Breast epithelium (tissue), 4 donors: Measurements from ENCODE around the gene PATJ. TPM values are rescaled to one million over a fixed set of nuclear protein-coding genes. Genes with fewer than 3 reads are reported as not detected.

Experiments
- DNase-seq, 2 donors: peaks; one replicate each; pipeline ENCODE4 v3.0.0-alpha.2; 2019; ENCODE audit warnings: low spot score in 2 of 2
- H3K27ac ChIP-seq, 2 donors: fragments of 200-600 bp; sonication (generic) in 1 of 2; one replicate each; pipeline ENCODE4 v1.5.1; 2016 to 2019; ENCODE audit warnings: mild to moderate bottlenecking in 1 of 2
- H3K27me3 ChIP-seq, 2 donors: fragments of 200-600 bp; sonication (generic) in 1 of 2; one replicate each; pipeline versions ENCODE4 v1.5.1 to v1.6.0; 2017 to 2019; ENCODE audit warnings: control low read depth in 1 of 2, mild to moderate bottlenecking in 1 of 2
- H3K36me3 ChIP-seq: fragments of 200-600 bp; one replicate; pipeline ENCODE4 v1.5.1; 2019
- H3K4me1 ChIP-seq, 2 donors: fragments of 200-600 bp; sonication (generic); one replicate each; pipeline ENCODE4 v1.5.1; 2016 to 2019; ENCODE audit warnings: control low read depth in 1 of 2
- H3K4me3 ChIP-seq, 3 donors: fragments of 200-600 bp; sonication (generic); 1 replicate in 2 of 3; 2 replicates in 1 of 3; pipeline ENCODE4 v1.5.1; 2016 to 2019; ENCODE audit warnings: mild to moderate bottlenecking in 3 of 3, moderate library complexity in 2 of 3
- H3K9me3 ChIP-seq, 2 donors: fragments of 200-600 bp; sonication (generic) in 1 of 2; one replicate each; pipeline ENCODE4 v1.5.1; 2016 to 2019; ENCODE audit warnings: control low read depth in 1 of 2
- POLR2A ChIP-seq: fragments of 450-650 bp; IDR thresholded peaks from one replicate; pipeline ENCODE4 v1.6.1; 2016; ENCODE audit warnings: antibody characterized with exemption, mild to moderate bottlenecking, moderate library complexity
- POLR2AphosphoS5 ChIP-seq, 3 donors: sonication (generic); formaldehyde crosslinking; IDR thresholded peaks; one replicate each; pipeline ENCODE4 v1.6.1; 2017; ENCODE audit warnings: antibody characterized with exemption in 3 of 3
- intact Hi-C: fragments of 100-400 bp; cut with DNase I; formaldehyde crosslinking; loops from one replicate; pipeline ENCODE4 v1.15.1; 2023; ENCODE audit warnings: low total_unique reads
- total RNA-seq, 3 donors: library from RNA; depleted of rRNA; stranded (reverse); fragments of >200 nt; gene quantifications; one replicate each; pipeline ENCODE4 v1.1.0, GENCODE V29; 2016
- TF ChIP-seq, protein P1 (sequence below), 3 donors: fragments of 450-650 bp; IDR thresholded peaks; one replicate each; pipeline ENCODE4 v1.5.1; 2016 to 2017; ENCODE audit warnings: antibody characterized with exemption in 3 of 3, mild to moderate bottlenecking in 3 of 3, moderate library complexity in 3 of 3

Gene PATJ
- total RNA-seq, 3 donors from 2014 or later: 20.8 to 193 (median 129) TPM

DNA sequence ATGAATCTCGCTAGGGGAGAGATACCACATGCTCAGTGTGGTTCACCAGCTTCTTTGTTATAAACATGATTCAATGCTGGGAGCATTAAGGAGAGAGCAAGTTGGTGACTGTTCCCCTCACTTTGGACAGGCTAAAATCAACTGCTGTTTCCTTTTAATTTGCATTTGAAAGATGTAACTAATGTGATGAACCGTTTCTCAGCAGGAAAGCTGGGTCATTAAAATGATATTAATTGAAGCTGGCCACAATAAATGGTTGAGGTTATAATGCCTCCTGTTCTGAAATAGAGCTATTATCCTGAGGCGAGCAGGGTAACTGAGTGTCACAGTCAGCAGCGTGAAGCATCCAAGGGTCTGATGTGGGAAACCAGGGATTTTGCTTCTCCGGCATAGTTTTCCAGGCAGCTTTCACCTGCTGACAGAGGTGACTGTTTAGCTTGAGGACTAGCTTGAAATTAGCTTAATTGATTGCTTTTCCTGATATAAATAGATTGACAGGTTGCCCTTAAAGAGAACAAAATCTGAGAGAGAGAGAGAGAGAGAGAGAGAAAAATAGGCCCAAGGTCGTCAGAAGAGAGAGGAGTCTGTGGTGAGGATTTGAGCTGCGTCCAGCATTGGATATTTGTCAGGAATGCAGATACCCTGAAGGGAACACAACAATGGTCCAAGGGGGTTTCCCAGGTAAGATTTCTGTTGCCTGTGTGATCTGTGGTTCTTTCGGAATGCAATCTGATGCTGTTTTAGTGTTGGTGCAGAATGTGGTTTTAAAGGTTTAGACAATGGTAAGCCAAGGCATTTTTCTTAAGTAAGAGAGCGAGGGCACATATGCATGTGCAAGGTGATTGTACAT, 209.7 kb downstream of the PATJ start:
- no peak for DNase-seq
- no peak for TF ChIP-seq POLR2A
- TF ChIP-seq, protein P1, sequence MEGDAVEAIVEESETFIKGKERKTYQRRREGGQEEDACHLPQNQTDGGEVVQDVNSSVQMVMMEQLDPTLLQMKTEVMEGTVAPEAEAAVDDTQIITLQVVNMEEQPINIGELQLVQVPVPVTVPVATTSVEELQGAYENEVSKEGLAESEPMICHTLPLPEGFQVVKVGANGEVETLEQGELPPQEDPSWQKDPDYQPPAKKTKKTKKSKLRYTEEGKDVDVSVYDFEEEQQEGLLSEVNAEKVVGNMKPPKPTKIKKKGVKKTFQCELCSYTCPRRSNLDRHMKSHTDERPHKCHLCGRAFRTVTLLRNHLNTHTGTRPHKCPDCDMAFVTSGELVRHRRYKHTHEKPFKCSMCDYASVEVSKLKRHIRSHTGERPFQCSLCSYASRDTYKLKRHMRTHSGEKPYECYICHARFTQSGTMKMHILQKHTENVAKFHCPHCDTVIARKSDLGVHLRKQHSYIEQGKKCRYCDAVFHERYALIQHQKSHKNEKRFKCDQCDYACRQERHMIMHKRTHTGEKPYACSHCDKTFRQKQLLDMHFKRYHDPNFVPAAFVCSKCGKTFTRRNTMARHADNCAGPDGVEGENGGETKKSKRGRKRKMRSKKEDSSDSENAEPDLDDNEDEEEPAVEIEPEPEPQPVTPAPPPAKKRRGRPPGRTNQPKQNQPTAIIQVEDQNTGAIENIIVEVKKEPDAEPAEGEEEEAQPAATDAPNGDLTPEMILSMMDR (IDR thresholded peaks at IDR 0.05): no peak
- no peak for TF ChIP-seq POLR2AphosphoS5 (IDR thresholded peaks at IDR 0.05)
- peak overlapping the region; percentile 29 to 61 for H3K27ac ChIP-seq

DNA sequence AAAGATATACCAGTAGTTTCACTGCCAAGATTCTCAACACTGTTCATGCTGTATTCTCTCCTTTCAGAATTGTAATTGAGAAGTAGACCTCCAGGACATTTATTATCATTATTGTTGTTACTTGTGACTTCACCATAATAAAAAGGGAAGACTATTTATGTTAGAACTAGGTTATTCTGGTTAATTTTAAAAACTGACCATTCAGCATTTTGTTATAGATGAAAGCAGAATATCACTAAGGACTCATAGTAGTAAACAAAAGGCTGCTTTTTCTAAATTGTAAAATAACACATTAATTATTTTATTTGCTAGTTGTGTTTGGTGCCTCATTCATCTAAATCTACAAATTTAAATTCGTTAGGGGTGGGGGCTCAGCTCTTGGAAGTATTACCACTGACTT, 210.4 kb downstream of the PATJ start:
- no peak for DNase-seq
- Histone ChIP-seq H3K27ac (no peak overlapping the region), H3K4me3 (no peak overlapping the region), H3K36me3 (no peaks in the 10 kb centered on the region), H3K4me1 (no peaks in the 10 kb centered on the region), H3K27me3 (no peaks in the 10 kb centered on the region), H3K9me3 (no peaks in the 10 kb centered on the region)
- no peak for TF ChIP-seq POLR2A
- TF ChIP-seq POLR2AphosphoS5 (IDR thresholded peaks at IDR 0.05): no peak
- TF ChIP-seq, protein P1 (IDR thresholded peaks at IDR 0.05): no peak
- intact Hi-C loops: no loop called here

More for the DNA sequence above, 209.7 kb downstream of the PATJ start:
- H3K4me1 ChIP-seq: no peaks in the 10 kb centered on the region
- no peak overlapping the region for H3K4me3 ChIP-seq
- H3K9me3 ChIP-seq: no peaks in the 10 kb centered on the region
- no peaks in the 10 kb centered on the region for H3K27me3 ChIP-seq
- intact Hi-C loops: no loop called here
- H3K36me3 ChIP-seq: no peaks in the 10 kb centered on the region

DNA sequence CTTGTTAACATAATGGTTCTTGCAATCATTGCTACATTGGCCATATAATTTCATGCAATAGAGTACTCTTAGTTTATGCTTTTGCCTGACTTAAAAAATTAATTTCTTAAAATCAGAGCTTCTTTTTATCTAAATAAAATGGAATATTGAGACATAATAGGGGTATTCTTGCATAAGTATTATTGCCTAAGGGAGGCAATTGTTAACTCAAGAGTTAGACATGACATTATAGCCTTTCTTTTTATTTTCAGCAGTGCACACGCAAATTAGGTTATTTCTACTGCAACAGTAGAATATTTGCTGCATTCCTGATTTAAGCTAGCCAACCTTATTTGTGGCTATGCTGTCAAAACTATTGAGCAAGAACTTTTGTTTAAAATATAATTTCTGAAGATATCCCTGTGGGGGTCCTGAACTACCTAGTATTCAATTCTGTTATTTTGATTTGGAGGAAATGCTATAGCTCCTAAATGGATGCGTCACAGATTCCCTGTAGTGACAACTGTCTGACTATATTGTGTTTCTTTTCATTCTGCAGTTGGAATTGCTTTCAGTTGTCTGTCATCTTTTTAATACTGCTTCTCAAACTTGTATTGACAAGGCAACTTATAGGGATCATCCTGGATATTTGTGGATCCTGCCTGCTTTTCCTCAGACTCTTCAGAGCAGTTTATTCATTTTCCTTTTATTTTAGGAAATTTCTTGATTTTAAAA, 211.0 kb downstream of the PATJ start:
- Histone ChIP-seq H3K4me3 (no peak overlapping the region), H3K27me3 (no peaks in the 10 kb centered on the region), H3K36me3 (no peaks in the 10 kb centered on the region), H3K4me1 (no peaks in the 10 kb centered on the region), H3K27ac (no peak overlapping the region), H3K9me3 (no peaks in the 10 kb centered on the region)
- no peak for DNase-seq
- intact Hi-C loops: no loop called here
- TF ChIP-seq POLR2A: no peak
- no peak for TF ChIP-seq POLR2AphosphoS5 (IDR thresholded peaks at IDR 0.05)
- TF ChIP-seq, protein P1 (IDR thresholded peaks at IDR 0.05): no peak

DNA sequence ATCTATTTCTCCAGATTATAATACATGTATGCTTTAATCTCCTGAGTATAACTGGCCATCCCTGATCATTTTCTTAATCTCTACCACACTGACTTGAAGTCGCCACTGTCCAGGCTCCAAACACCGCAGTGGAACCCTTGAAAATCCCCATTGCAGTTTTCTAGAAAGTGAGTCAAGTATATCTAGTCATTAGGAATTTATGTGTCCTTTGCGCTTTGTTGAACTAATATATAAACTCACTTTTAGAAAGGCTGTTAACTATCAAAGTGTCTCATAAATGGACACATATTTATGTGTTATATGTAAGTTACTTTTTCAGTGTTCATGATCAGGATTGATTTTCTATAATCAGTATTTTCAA, 211.5 kb downstream of the PATJ start:
- no peak for TF ChIP-seq POLR2A
- no peak for TF ChIP-seq POLR2AphosphoS5 (IDR thresholded peaks at IDR 0.05)
- TF ChIP-seq, protein P1 (IDR thresholded peaks at IDR 0.05): no peak
- no peak for DNase-seq
- no peaks in the 10 kb centered on the region for H3K4me1 ChIP-seq
- no peaks in the 10 kb centered on the region for H3K27me3 ChIP-seq
- H3K36me3 ChIP-seq: no peaks in the 10 kb centered on the region
- no peaks in the 10 kb centered on the region for H3K9me3 ChIP-seq
- H3K27ac ChIP-seq: no peak overlapping the region
- intact Hi-C loops: no loop called here
- H3K4me3 ChIP-seq: no peak overlapping the region

DNA sequence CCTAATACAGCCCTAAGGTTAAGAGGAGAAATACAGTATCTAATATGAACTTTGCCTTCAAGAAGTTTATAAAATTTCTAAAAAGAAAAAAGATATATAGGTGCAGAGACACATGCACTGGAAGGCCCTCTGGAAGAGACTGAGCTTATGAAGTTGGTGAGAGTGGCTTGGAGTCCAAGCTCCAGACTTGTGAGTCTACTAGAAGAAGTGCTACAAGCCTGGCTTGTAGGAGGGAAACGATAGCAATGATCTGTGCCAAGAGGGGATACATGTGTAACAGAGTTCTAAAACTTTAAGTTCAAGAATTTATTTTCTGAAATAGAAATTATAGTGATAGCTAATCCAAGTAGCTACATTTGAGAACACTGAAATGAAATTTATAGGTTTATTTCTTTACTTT, 213.0 kb downstream of the PATJ start:
- no peaks in the 10 kb centered on the region for H3K9me3 ChIP-seq
- no peaks in the 10 kb centered on the region for H3K27me3 ChIP-seq
- TF ChIP-seq POLR2AphosphoS5 (IDR thresholded peaks at IDR 0.05): no peak
- no peak for TF ChIP-seq POLR2A
- TF ChIP-seq, protein P1 (IDR thresholded peaks at IDR 0.05): no peak
- no peaks in the 10 kb centered on the region for H3K36me3 ChIP-seq
- intact Hi-C loops: no loop called here
- no peak overlapping the region for H3K27ac ChIP-seq
- H3K4me3 ChIP-seq: no peak overlapping the region
- DNase-seq: no peak
- no peaks in the 10 kb centered on the region for H3K4me1 ChIP-seq
